ENCODE measurements around the gene TDRD3.

DNA sequence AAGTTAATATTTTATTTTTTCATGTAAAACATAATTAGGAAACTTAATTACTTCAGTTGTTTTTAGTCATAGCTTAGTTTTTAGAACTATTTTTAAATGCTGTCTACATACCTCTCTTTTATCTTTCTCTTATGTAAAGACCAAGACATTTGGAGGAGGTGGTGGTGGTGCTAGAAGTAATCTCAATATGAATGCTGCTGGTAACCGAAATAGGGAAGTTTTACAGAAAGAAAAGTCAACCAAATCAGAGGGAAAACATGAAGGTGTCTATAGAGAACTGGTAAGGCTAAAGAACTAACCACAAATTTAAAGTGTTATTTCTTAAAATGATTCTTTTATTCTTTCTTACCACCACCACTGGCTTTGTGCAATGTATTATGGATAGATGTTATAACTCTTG, 97.3 kb downstream of the TDRD3 start:
- TF ChIP-seq, protein P1, sequence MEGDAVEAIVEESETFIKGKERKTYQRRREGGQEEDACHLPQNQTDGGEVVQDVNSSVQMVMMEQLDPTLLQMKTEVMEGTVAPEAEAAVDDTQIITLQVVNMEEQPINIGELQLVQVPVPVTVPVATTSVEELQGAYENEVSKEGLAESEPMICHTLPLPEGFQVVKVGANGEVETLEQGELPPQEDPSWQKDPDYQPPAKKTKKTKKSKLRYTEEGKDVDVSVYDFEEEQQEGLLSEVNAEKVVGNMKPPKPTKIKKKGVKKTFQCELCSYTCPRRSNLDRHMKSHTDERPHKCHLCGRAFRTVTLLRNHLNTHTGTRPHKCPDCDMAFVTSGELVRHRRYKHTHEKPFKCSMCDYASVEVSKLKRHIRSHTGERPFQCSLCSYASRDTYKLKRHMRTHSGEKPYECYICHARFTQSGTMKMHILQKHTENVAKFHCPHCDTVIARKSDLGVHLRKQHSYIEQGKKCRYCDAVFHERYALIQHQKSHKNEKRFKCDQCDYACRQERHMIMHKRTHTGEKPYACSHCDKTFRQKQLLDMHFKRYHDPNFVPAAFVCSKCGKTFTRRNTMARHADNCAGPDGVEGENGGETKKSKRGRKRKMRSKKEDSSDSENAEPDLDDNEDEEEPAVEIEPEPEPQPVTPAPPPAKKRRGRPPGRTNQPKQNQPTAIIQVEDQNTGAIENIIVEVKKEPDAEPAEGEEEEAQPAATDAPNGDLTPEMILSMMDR (IDR thresholded peaks at IDR 0.05; ENCODE audit: low read depth, low read length), result no peak
- no peak for TF ChIP-seq EZH2phosphoT487 (IDR thresholded peaks at IDR 0.05; ENCODE audit: low read depth)

All from OCI-LY3 (cell line).